Endothelial cell of umbilical vein (primary cell): ENCODE results near the gene CACNA1E. TPM values are rescaled to one million over a fixed set of nuclear protein-coding genes. Genes with fewer than 3 reads are reported as not detected.

Experiments used
- BruUV-seq: library from RNA; stranded (reverse); fragments of 400-500 nt; replicated peaks from 2 replicates; lab custom pipeline; 2021; lab: Mats Ljungman, UMichigan
- CTCF ChIA-PET: fragments of 300-600, 350-600 bp; sonication (Branson Sonifier 250); formaldehyde crosslinking; loops from one replicate; lab custom pipeline; 2021; ENCODE audit warnings: antibody characterized with exemption, inconsistent platforms; lab: Charles Lee
- POLR2A ChIA-PET: fragments of 300-600, 350-600 bp; sonication (Branson Sonifier 250); formaldehyde crosslinking; loops from one replicate; lab custom pipeline; 2021; ENCODE audit warnings: antibody characterized with exemption, inconsistent platforms; lab: Charles Lee
- DNase-seq: peaks from one replicate; pipeline ENCODE4 v3.0.0-alpha.2; 2011; ENCODE audit warnings: low read depth, low spot score
- FAIRE-seq: peaks from 2 replicates; lab custom pipeline; 2011; peaks lifted over from hg19 to GRCh38; lab: Jason Lieb, UNC
- H2AFZ ChIP-seq: 2 replicates; pipeline ENCODE4 v1.6.0; 2012; ENCODE audit warnings: low read depth, low read length, control low read depth, inconsistent platforms
- H3K27ac ChIP-seq: 2 replicates; pipeline ENCODE4 v1.5.1; 2011; ENCODE audit warnings: low read depth, mild to moderate bottlenecking, control low read depth, low read length, moderate library complexity; ENCODE audit not compliant: insufficient read depth
- H3K27me3 ChIP-seq, 2 experiments: 2 replicates each; pipeline versions ENCODE4 v1.6.0 to v1.6.1; 2011; ENCODE audit warnings: low read length in 2 of 2, mixed read lengths in 1 of 2; ENCODE audit not compliant: control insufficient read depth in 2 of 2, insufficient read depth in 2 of 2
- H3K36me3 ChIP-seq, 2 experiments: 2 replicates in 1 of 2; 3 replicates in 1 of 2; pipeline ENCODE4 v1.5.1; 2011; ENCODE audit warnings: low read length in 2 of 2, mild to moderate bottlenecking in 1 of 2, moderate library complexity in 1 of 2; ENCODE audit not compliant: control insufficient read depth in 2 of 2, insufficient read depth in 2 of 2; ENCODE audit errors: extremely low read depth in 1 of 2
- H3K4me1 ChIP-seq: 3 replicates; pipeline ENCODE4 v1.5.1; 2011; ENCODE audit warnings: mild to moderate bottlenecking, low read length; ENCODE audit not compliant: control insufficient read depth, insufficient read depth; ENCODE audit errors: extremely low read depth
- H3K4me2 ChIP-seq: 2 replicates; pipeline ENCODE4 v1.6.1; 2011; ENCODE audit warnings: low read length, control low read depth, mixed read lengths; ENCODE audit not compliant: insufficient read depth
- H3K4me3 ChIP-seq, 3 experiments: fragments of 200-600 bp in 1 of 3; sonication (generic), shearing (Covaris generic) in 1 of 3; replicated peaks in 1 of 3; 2 replicates each; pipeline ENCODE4 v1.5.1; 2011 to 2016; ENCODE audit warnings: control low read depth in 3 of 3, low read length in 3 of 3, mild to moderate bottlenecking in 2 of 3, inconsistent platforms in 1 of 3, low read depth in 1 of 3, moderate library complexity in 1 of 3; ENCODE audit not compliant: insufficient read depth in 1 of 3
- H3K79me2 ChIP-seq: 2 replicates; pipeline ENCODE4 v1.6.0; 2012; ENCODE audit warnings: low read length, inconsistent platforms; ENCODE audit not compliant: control insufficient read depth, insufficient read depth
- H3K9ac ChIP-seq: replicated peaks from 2 replicates; pipeline ENCODE3; 2011; ENCODE audit warnings: low read length, control low read depth; ENCODE audit not compliant: insufficient read depth; ENCODE audit errors: extremely low read depth
- H3K9me1 ChIP-seq: replicated peaks from 3 replicates; pipeline ENCODE4 v1.6.0; 2011; ENCODE audit warnings: mild to moderate bottlenecking, low read length; ENCODE audit not compliant: control insufficient read depth, insufficient read depth; ENCODE audit errors: extremely low read depth
- H3K9me3 ChIP-seq: replicated peaks from 2 replicates; pipeline ENCODE4 v1.5.1; 2012; ENCODE audit warnings: low read length, inconsistent platforms; ENCODE audit not compliant: control insufficient read depth, insufficient read depth
- H4K20me1 ChIP-seq: replicated peaks from 2 replicates; pipeline ENCODE3; 2011; ENCODE audit warnings: mild to moderate bottlenecking, low read length; ENCODE audit not compliant: control insufficient read depth, insufficient read depth; ENCODE audit errors: extremely low read depth
- CTCF ChIP-seq, 2 donors: IDR thresholded peaks; 1 replicate in 1 of 2; 2 replicates in 1 of 2; pipeline ENCODE4 v1.5.1; 2011; ENCODE audit warnings: low read length in 2 of 2, mild to moderate bottlenecking in 2 of 2, moderate library complexity in 2 of 2, control low read depth in 1 of 2, inconsistent platforms in 1 of 2, low read depth in 1 of 2; ENCODE audit not compliant: insufficient read depth in 1 of 2; ENCODE audit errors: extremely low read depth in 1 of 2
- EZH2 ChIP-seq: IDR thresholded peaks from 2 replicates; pipeline ENCODE4 v1.6.1; 2012; ENCODE audit warnings: borderline replicate concordance, low read depth, mild to moderate bottlenecking, moderate library complexity, low read length, inconsistent platforms; ENCODE audit not compliant: severe bottlenecking
- FOS ChIP-seq: IDR thresholded peaks from 2 replicates; pipeline ENCODE4 v1.6.1; 2011; ENCODE audit warnings: mild to moderate bottlenecking, low read length, moderate library complexity, borderline replicate concordance; ENCODE audit not compliant: insufficient read depth
- GATA2 ChIP-seq: IDR thresholded peaks from 2 replicates; pipeline ENCODE4 v1.7.0; 2011; ENCODE audit warnings: low read depth, mild to moderate bottlenecking, moderate library complexity, mixed read lengths, low read length; ENCODE audit not compliant: insufficient read length, insufficient read depth
- JUN ChIP-seq: IDR thresholded peaks from 2 replicates; pipeline ENCODE4 v1.6.1; 2011; ENCODE audit warnings: borderline replicate concordance, low read depth; ENCODE audit not compliant: insufficient read length, insufficient read depth
- MAX ChIP-seq: IDR thresholded peaks from 2 replicates; pipeline ENCODE4 v1.6.1; 2011; ENCODE audit not compliant: insufficient read depth, insufficient read length
- MYC ChIP-seq: IDR thresholded peaks from one replicate; pipeline ENCODE4 v1.6.1; 2011; ENCODE audit warnings: mild to moderate bottlenecking, low read depth, low read length
- POLR2A ChIP-seq: IDR thresholded peaks from 2 replicates; pipeline ENCODE4 v1.6.1; 2012; ENCODE audit warnings: low read depth, mild to moderate bottlenecking, control low read depth, low read length
- POLR2AphosphoS5 ChIP-seq: IDR thresholded peaks from 2 replicates; pipeline ENCODE4 v1.6.1; 2012; ENCODE audit warnings: low read depth, mild to moderate bottlenecking, control low read depth, low read length, moderate library complexity; ENCODE audit not compliant: insufficient read depth
- dilution Hi-C: fragments of 300-500 bp; cut with MboI; formaldehyde crosslinking; loops from one replicate; pipeline ENCODE4 v1.15.0; 2019; ENCODE audit warnings: low sequenced_read_pairs; ENCODE audit not compliant: extremely low pct_ligation_motif_present
- intact Hi-C: fragments of 100-400 bp; cut with micrococcal nuclease; formaldehyde crosslinking; loops from one replicate; pipeline ENCODE4 v1.10.0; 2022
- polyA plus RNA-seq, 4 experiments: library from polyadenylated mRNA; depleted of rRNA in 3 of 4; stranded (reverse) in 3 of 4; unstranded in 1 of 4; fragments of >200 nt; gene quantifications; 2 replicates each; pipeline versions ENCODE4 v1.2.1 to v1.2.3, GENCODE V29; 2011 to 2012; ENCODE audit warnings: missing spikeins in 1 of 4
- total RNA-seq: library from RNA; stranded (reverse); gene quantifications from 2 replicates; pipeline ENCODE4 v1.2.3, GENCODE V29; 2021

The CACNA1E gene
- total and polyA plus RNA-seq, 2 donors (not counting 3 experiments of a cell fraction or from before 2014, with no cell fraction given): not detected

GRCh38 chr1:181658581-181658980 is 175.3 kb downstream of the CACNA1E start:
- ChIA-PET POLR2A (no interaction called here), CTCF (no interaction called here)
- H3K4me2 ChIP-seq: no peak overlapping the region
- H3K79me2 ChIP-seq: no peaks in the 10 kb centered on the region
- no peaks in the 10 kb centered on the region for H3K4me1 ChIP-seq
- no peaks in the 10 kb centered on the region for H3K9me3 ChIP-seq
- H3K36me3 ChIP-seq: no peaks in the 10 kb centered on the region
- FAIRE-seq (no peak), DNase-seq (no peak)
- H3K4me3 ChIP-seq: no peak overlapping the region
- intact Hi-C loops (no loop called here), dilution Hi-C loops (no loop called here)
- no peaks in the 10 kb centered on the region for H3K27me3 ChIP-seq
- BruUV-seq: no TSS peak
- H3K9me1 ChIP-seq: no peaks in the 10 kb centered on the region
- no peaks in the 10 kb centered on the region for H4K20me1 ChIP-seq
- no peak overlapping the region for H3K9ac ChIP-seq
- H2AFZ ChIP-seq: no peak overlapping the region
- TF ChIP-seq MAX: no peak
- H3K27ac ChIP-seq: no peak overlapping the region

- Histone ChIP-seq H3K27me3 (no peaks in the 10 kb centered on the region), H3K36me3 (no peaks in the 10 kb centered on the region), H3K9ac (no peak overlapping the region), H3K9me3 (no peaks in the 10 kb centered on the region), H3K4me3 (no peak overlapping the region), H3K4me1 (no peaks in the 10 kb centered on the region), H3K79me2 (no peaks in the 10 kb centered on the region), H3K9me1 (no peaks in the 10 kb centered on the region), H4K20me1 (no peaks in the 10 kb centered on the region), H3K27ac (no peak overlapping the region), H3K4me2 (no peak overlapping the region), H2AFZ (no peak overlapping the region)
- dilution Hi-C loops: no loop called here
- no peak for TF ChIP-seq JUN
- TF ChIP-seq MAX: no peak
- TF ChIP-seq POLR2A: no peak
- no peak for TF ChIP-seq FOS
- no peak for TF ChIP-seq POLR2AphosphoS5
- TF ChIP-seq CTCF (IDR thresholded peaks at IDR 0.05; ENCODE audit: extremely low read depth in 1 of 2, insufficient read depth in 1 of 2, low read depth in 1 of 2, low read length in 2 of 2): no peak
- no peak for TF ChIP-seq EZH2
- TF ChIP-seq GATA2: no peak
- no peak for TF ChIP-seq MYC
- ChIA-PET POLR2A (no interaction called here), CTCF (no interaction called here)
- FAIRE-seq (no peak), DNase-seq (no peak)
- no TSS peak for BruUV-seq
- intact Hi-C loops: no loop called here
Observed at GRCh38 chr1:181659321-181659957, 176.1 kb downstream of the CACNA1E start.
